Smooth muscle cell (in vitro differentiated cells): Measurements from ENCODE around the gene KRIT1. TPM values are rescaled to one million over a fixed set of nuclear protein-coding genes. Genes with fewer than 3 reads are reported as not detected.
"Not testable (repeated sequence)": the region's sequence is repeated elsewhere in the genome, so short reads cannot be mapped to it uniquely, and the experiment has no call there.

Experiments
- DNase-seq: peaks from one replicate; lab custom pipeline; 2025; ENCODE audit not compliant: unreplicated experiment; lab: John Stamatoyannopoulos, UW
- H2AFZ ChIP-seq: fragments of 200-600 bp; sonication (generic); 2 replicates; pipeline ENCODE4 v1.6.0; 2016; ENCODE audit warnings: antibody characterized with exemption, low read depth, mild to moderate bottlenecking
- H3F3A ChIP-seq: fragments of 200-600 bp; sonication (generic); 2 replicates; pipeline ENCODE4 v1.6.0; 2017; ENCODE audit warnings: antibody characterized with exemption, low read depth
- H3K27ac ChIP-seq: fragments of 200-600 bp; sonication (generic); 2 replicates; pipeline ENCODE4 v1.5.1; 2016; ENCODE audit warnings: low read depth, mild to moderate bottlenecking
- H3K27me3 ChIP-seq: fragments of 200-600 bp; sonication (generic); 2 replicates; pipeline ENCODE4 v1.6.1; 2016; ENCODE audit warnings: low read depth, mild to moderate bottlenecking
- H3K36me3 ChIP-seq: fragments of 200-600 bp; sonication (generic); 2 replicates; pipeline ENCODE4 v1.5.1; 2016; ENCODE audit warnings: low read depth
- H3K4me1 ChIP-seq: fragments of 200-600 bp; sonication (generic); 2 replicates; pipeline ENCODE4 v1.5.1; 2016; ENCODE audit warnings: low read depth
- H3K4me2 ChIP-seq: fragments of 200-600 bp; sonication (generic); 2 replicates; pipeline ENCODE4 v1.6.0; 2016; ENCODE audit warnings: mild to moderate bottlenecking
- H3K4me3 ChIP-seq: fragments of 200-600 bp; sonication (generic); 2 replicates; pipeline ENCODE4 v1.5.1; 2016; ENCODE audit warnings: mild to moderate bottlenecking
- H3K79me2 ChIP-seq: fragments of 200-600 bp; sonication (generic); 2 replicates; pipeline ENCODE4 v1.6.0; 2016; ENCODE audit warnings: low read depth, mild to moderate bottlenecking
- H3K9ac ChIP-seq: fragments of 200-600 bp; sonication (generic); 2 replicates; pipeline ENCODE4 v1.6.0; 2016; ENCODE audit warnings: low read depth
- H3K9me3 ChIP-seq: fragments of 200-600 bp; sonication (generic); replicated peaks from 2 replicates; pipeline ENCODE4 v1.5.1; 2016; ENCODE audit warnings: low read depth
- H4K20me1 ChIP-seq: fragments of 200-600 bp; sonication (generic); 2 replicates; pipeline ENCODE4 v1.6.0; 2016; ENCODE audit warnings: low read depth
- CTCF ChIP-seq: fragments of 200-600 bp; sonication (generic); IDR thresholded peaks from 2 replicates; pipeline ENCODE4 v1.5.1; 2017; ENCODE audit warnings: borderline replicate concordance, mild to moderate bottlenecking, antibody characterized with exemption; ENCODE audit not compliant: insufficient read depth, poor library complexity, severe bottlenecking
- WGBS: methylation state at CpG from one replicate; pipeline ENCODE4 v1.1.7; 2016; ENCODE audit warnings: low lambda C conversion rate; 5-methylcytosine and 5-hydroxymethylcytosine counted together
- polyA plus RNA-seq: library from polyadenylated mRNA; unstranded; fragments of >200 nt; fragmentation: Nextera tagmentation; extraction: Ambion mirVana; gene quantifications from 2 replicates; pipeline ENCODE4 v1.2.1, GENCODE V29; 2016
- total RNA-seq: library from RNA; depleted of rRNA; stranded (reverse); fragments of >200 nt; gene quantifications from 2 replicates; pipeline ENCODE4 v1.2.3, GENCODE V29; 2014

The KRIT1 gene
- total and polyA plus RNA-seq, 2 experiments from 2014 or later = 14.9 to 34.4 TPM

DNA sequence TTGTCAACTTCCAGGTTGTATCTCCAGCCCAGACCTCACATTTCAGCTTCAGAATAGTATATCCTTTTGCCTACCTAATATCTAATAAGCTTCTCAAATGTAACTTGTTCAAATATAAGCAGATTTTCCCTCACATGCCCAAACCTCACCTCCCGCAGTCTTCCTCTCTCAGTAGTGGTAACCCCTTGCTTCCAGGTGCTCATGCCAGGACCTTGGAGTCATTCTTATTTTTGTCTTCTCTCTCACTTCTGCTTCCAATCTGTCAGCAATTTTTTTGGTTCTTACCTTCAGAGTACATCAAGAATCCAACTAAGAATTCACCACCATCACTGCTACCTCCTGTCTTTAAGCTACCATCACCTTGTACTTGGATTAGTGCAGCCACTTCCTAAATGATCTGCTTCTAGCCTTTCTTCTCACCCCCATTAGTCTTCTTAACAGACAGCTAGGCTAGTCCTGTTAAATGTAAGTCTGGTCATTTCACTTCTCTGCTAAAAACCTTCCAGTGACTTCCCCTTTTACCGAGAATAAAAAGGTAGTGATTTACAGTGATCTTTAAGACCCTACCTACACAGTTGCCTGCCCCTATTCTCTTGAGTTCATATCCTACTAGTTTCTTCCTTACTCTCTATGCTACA is 14.0 kb upstream of the KRIT1 start:
- 93% methylated on average over 2 of the region's 2 CpGs for WGBS
- TF ChIP-seq CTCF = no peak
- no peak overlapping the region for H3K4me2 ChIP-seq
- no peak overlapping the region for H3K4me3 ChIP-seq
- H3F3A ChIP-seq = no peaks in the 10 kb centered on the region
- peaks cover 96% of the 10 kb centered on the region for H3K79me2 ChIP-seq
- no peaks in the 10 kb centered on the region for H3K4me1 ChIP-seq
- H3K27ac ChIP-seq = peak overlapping the region; percentile 80
- H3K27me3 ChIP-seq = no peaks in the 10 kb centered on the region
- no peaks in the 10 kb centered on the region for H3K9me3 ChIP-seq
- H3K9ac ChIP-seq = peak overlapping the region; percentile 4
- H3K36me3 ChIP-seq = no peaks in the 10 kb centered on the region
- peaks cover 89% of the 10 kb centered on the region for H4K20me1 ChIP-seq
- no peak overlapping the region for H2AFZ ChIP-seq
- no peak for DNase-seq

GRCh38 chr7:92259062-92259461 is 13.3 kb upstream of the KRIT1 start:
- H3K4me1 ChIP-seq = no peaks in the 10 kb centered on the region
- H3K4me2 ChIP-seq = no peak overlapping the region
- no peak overlapping the region for H3K4me3 ChIP-seq
- peak overlapping the region; percentile 80 for H3K27ac ChIP-seq
- WGBS = 98% methylated on average over 4 of the region's 4 CpGs
- H4K20me1 ChIP-seq = peaks cover 88% of the 10 kb centered on the region
- peaks cover 96% of the 10 kb centered on the region for H3K79me2 ChIP-seq
- no peaks in the 10 kb centered on the region for H3K9me3 ChIP-seq
- H2AFZ ChIP-seq = no peak overlapping the region
- H3K9ac ChIP-seq = no peak overlapping the region
- no peaks in the 10 kb centered on the region for H3K36me3 ChIP-seq
- no peaks in the 10 kb centered on the region for H3F3A ChIP-seq
- TF ChIP-seq CTCF = no peak
- no peak for DNase-seq
- H3K27me3 ChIP-seq = no peaks in the 10 kb centered on the region

GRCh38 chr7:92255308-92255707 is 9.6 kb upstream of the KRIT1 start:
- Histone ChIP-seq H3K27me3 (no peaks in the 10 kb centered on the region), H3F3A (no peaks in the 10 kb centered on the region), H3K4me3 (no peak overlapping the region), H3K4me2 (peak overlapping the region; percentile 50), H4K20me1 (peaks cover 87% of the 10 kb centered on the region), H3K79me2 (peaks cover 100% of the 10 kb centered on the region), H3K4me1 (no peaks in the 10 kb centered on the region), H3K36me3 (no peaks in the 10 kb centered on the region), H3K9me3 (no peaks in the 10 kb centered on the region), H3K9ac (peak overlapping the region; percentile 14), H2AFZ (no peak overlapping the region), H3K27ac (peak overlapping the region; percentile 74)
- DNase-seq = no peak
- TF ChIP-seq CTCF = no peak
- WGBS = 50% methylated on average over 4 of the region's 4 CpGs

GRCh38 chr7:92254800-92255199 is 9.1 kb upstream of the KRIT1 start:
- not testable (repeated sequence) for H3K4me1 ChIP-seq, H3F3A ChIP-seq, H2AFZ ChIP-seq, DNase-seq, H3K9me3 ChIP-seq, H3K36me3 ChIP-seq, H3K27me3 ChIP-seq, H3K4me3 ChIP-seq
- peak overlapping the region; percentile 74 for H3K27ac ChIP-seq
- H4K20me1 ChIP-seq = peaks cover 87% of the 10 kb centered on the region
- peak overlapping the region; percentile 50 for H3K4me2 ChIP-seq
- peaks cover 100% of the 10 kb centered on the region for H3K79me2 ChIP-seq
- 81% methylated on average over 1 of the region's 1 CpG for whole genome bisulfite sequencing
- peak overlapping the region; percentile 14 for H3K9ac ChIP-seq
